IPS DF 4.7 (cell line): Measurements from ENCODE around the gene ZNF513.
A peak's percentile ranks its signal among the peaks of the same experiment; 100 is the strongest.
"Not testable (repeated sequence)": the region's sequence is repeated elsewhere in the genome, so short reads cannot be mapped to it uniquely, and the experiment has no call there.

Experiments
- DNase-seq: peaks from one replicate; pipeline ENCODE4 v3.0.0-alpha.2; 2013; ENCODE audit warnings: low spot score; ENCODE audit errors: extremely low read depth

The ZNF513 gene

DNA sequence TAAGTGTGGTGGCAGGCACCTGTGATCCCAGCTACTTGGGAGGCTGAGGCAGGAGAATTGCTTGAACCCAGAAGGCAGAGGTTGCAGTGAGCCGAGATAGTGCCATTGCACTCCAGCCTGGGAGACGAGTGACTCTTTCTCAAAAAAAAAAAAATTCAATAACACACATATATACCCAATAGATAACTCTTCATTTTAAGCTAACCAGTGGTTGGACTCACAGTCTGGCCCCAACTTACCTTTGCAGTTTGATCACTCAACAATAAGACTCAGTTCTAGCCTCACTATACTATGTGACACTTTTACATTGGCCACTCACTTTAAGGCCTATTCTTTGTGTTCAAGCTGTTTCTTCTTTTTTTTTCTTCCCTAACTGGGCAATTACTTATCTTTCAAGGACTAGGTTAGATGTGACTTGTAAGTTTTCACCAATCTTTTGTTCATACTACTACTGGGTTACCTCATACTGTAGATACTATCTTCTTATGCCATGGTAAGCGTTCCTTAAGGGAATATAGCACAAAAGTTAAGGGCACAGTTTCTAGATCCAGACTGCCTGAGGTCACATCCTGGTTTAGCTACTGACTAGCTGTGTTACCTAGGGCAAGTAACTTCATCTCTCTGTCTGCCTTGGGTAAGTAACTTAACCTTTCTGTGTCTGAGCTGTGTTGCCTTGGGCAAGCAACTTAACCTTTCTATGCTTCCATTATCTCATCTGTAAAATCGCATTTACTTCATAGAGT lies 17.7 kb downstream of the ZNF513 start:
- DNase-seq, result no peak

DNA sequence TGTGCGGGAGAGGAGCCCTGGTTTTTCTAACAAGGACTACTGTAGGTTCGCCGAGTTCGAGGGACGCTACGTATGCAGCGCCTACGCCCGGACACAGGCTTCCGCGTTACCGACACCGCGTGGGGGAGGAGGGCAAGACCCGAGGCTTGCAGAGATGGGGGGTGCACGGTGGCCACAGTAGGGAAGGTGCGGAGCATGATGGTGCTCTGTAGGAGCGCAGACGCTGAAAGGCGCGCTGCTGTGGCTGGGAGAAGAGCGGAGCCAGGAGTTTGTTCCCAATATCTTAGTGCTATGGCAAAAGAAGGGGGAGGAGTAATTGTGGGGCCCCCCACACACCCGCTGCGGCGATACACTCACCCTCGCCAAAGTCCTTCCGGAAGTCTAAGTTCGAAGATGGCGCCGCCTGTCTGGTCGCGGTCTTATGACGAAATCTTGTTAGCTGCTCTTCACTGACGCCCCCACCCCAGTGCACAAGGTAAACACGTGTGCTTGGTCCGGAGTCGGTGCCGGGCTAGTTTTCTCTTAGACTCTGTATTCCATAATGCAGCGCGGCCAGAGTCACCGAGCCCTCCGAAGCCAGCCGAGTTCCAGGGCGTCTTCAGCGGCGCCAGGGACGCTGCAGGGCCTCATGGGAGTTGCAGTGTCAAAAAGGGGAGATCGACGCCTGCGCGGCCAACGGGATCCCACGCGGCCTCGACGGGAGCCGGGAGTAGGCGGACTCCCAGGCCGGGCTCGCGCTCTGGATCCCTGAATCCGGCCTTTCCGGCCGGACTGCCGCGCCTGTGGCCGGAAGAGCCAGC lies 24.0 kb downstream of the ZNF513 start, which contains the start of gene GTF3C2:
TSS of gene GTF3C2 (minus strand) at position 383 of the 800 bp plus-strand sequence. CDS start 13,210 bp downstream, outside the sequence.
- DNase-seq, result peak; percentile 98

DNA sequence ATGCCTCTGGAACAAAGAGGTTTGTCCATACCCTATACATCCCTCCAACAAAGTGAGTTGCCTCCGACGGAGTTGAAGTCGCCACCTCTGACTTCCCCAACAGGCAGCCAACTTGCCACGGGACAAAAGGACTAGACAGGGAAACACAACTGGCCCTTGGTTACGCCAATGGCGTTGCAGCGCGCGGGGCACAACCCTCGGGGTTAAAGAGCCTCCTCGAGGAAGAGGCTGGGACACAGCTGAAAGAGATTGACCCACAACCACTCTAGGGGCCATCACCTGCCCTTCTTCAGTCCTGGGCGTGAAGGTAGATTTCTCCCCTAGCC lies 24.5 kb downstream of the ZNF513 start:
- no peak for DNase-seq

DNA sequence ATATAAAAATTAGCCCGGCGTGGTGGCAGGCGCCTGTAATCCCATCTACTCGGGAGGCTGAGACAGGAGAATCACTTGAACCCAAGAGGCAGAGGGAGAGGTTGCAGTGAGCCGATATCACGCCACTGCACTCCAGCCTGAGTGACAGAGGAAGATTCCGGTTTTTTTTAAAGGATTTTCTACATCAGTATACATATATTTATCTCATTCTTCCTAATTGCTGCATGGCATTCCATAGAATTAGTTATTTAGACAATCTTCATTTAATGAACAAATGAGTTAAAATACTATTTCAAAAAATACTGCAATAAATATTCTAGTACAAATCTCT lies 26.0 kb downstream of the ZNF513 start:
- no peak for DNase-seq

DNA sequence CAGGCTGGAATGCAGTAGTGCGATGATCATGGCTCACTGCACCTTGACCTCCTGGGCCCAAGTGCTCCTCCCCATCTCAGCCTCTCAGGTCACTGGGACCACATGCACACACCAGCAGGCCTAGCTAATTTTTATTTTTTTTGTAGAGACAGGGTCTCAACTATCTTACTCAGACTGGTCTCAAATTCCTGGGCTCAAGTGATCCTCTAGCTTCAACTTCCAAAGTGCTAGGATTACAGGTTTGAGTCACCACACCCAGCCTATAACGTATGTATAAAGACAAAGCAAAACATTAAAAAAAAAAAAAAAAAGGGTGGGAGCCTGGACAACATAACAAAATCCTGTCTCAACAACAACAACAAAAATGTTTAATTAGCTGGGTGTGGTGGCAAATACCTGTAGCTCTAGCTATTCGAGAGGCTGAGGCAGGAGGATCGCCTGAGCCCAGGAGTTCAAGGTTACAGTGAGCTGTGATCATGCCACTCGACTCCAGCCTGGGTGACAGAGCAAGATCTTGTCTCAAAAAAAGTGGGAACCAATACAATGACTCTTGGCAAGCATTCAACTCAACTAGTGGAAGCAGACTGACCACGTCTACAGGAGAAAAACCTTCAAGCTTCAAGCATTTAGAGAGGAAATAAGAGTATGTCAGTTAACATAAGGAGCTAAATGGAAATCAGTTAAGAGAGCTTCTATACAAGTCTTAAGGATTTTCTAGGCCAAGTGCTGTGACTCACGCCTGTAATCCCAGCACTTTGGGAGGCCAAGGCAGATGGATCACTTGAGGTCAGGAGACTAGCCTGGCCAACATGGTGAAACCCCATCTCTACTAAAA lies 26.6 kb downstream of the ZNF513 start:
- no peak for DNase-seq

DNA sequence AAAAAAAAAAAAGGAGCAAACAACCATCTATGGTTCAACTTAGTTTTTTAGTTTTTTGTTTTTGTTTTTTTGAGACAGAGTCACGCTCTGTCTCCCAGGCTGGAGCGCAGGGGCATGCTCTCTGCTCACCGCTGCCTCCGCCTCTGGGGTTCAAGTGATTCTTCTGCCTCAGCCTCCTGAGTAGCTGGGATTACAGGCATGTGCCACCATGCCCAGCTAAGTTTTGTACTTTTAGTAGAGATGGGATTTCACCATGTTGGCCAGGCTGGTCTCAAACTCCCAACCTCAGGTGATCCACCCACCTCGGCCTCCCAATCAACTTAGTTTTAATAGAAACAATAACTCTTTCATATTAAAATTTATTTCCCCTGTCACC lies 27.2 kb downstream of the ZNF513 start:
- DNase-seq, result not testable (repeated sequence)

DNA sequence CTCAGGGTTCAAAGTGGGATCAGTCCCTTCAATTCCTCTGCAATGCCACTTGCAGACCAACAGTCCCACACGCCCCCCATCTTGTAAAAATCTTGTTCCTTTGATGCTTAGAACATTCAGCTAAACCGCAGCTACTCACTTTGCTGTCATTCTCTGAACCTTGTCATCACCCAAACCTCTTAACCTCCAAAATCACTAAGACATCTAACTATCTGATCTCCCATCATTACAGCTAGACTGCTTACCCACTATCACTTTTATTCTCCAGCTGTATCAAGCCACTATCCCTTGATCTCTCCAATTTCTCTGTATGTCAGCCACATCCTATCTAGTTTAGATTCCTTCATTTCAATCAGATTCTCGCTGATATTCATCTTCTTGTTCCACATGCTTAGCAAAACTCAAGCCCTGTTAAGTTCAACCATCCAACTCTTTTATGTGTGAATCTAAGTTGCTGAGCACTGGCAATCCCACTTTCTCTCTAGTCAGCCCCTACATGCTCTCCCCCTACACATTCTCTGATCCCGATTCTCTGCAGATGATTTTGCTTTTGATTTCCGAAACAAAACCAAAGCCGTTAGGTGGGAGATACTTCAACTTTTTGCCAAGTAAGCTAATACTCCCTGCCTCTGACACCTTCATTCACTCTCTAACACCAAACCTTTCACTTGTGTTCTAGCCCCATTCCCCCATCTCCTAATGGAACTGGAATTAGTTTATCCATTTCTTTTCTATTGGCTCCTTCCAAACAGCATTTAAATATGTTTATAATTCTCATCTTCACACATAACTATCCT lies 28.5 kb downstream of the ZNF513 start:
- DNase-seq, result no peak

DNA sequence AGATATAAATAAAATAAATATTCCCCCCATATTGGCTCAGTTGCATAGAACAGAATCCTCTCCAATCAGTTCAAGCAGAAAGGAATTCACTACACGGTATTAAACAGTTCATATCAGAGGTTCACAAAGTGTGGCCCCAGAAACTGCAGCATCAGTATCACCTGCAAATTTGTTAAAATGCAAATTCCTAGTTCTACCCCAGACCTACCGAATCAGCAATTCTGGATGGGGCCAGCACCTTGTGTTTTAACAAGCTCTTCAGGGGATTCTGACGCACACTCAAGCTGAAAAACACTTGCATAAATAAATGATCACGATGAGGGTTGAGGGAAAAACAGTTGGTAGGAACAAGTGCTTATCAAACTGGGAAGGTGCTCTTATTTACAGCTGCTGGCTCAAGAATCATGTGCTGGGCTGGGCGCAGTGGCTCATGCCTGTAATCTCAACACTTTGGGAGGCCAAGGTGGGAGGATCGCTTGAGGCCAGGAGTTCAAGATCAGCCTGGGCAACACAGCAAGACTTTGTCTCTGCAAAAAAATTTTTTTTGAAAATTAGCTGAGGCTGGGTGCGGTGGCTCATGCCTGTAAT lies 30.3 kb downstream of the ZNF513 start:
- DNase-seq, result no peak

DNA sequence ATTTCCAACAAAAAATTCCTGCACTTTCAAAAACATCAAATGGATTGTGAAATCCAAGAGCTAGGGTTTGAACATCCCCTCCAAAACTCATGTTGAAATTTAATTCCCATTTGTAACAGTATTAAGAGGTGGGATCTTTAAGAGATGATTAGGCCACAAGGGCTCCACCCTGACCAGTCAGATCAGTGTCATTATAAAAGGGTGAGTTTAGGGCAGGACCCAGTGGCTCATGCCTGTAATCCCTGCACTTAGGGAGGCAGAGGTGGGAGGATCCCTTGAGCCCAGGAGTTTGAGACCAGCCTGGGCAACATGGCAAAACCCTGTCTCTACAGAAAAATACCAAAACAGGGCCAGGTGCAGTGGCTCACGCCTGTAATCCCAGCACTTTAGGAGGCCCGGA lies 32.9 kb downstream of the ZNF513 start:
- no peak for DNase-seq

DNA sequence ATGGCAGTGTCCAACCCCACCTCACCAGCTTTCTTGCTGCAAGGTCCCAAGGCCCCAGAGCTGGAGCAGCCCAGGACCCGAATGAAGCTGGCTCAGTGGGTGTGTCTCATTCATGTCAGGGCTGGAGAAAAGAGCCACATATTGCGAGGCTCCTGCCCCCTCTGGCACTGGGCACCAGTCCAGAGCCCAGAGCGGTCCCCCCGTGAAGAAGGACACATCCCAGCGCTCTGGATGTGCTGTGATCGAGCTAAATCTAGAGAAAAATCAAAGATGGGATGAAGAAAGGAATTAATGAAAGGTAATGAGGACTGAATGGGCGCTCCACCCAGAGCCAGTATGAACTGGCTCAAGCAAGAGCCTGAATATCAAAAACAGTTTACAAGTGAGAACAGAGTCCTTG lies 44.4 kb downstream of the ZNF513 start:
- no peak for DNase-seq

DNA sequence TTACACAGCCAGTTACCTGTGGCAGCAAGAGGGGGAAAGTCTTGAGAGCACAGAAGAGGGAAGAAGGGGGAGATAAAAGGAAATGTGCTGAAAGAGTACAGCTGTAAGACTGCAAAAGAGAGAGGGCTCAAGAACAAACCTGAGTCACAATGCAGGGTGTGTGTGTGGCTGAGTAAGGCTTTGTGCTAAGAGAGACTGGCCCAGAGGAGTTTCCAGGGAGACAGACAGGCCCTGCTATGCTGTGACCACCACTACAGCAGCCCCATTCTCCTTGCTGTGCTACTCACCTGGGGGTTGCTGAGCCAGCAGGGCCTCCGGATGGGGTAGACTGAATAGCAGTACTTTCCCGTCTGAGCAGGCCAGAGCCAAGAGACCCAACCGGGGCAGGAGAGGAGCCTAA lies 45.2 kb downstream of the ZNF513 start:
- DNase-seq, result no peak
